H1 (cell line): ENCODE data around the gene RGP1. TPM values are rescaled to one million over a fixed set of nuclear protein-coding genes. Genes with fewer than 3 reads are reported as not detected.

Source experiments
- CTCF ChIA-PET: fragments of 300-600 bp; sonication (Branson Sonifier 250); formaldehyde crosslinking; loops from one replicate; lab custom pipeline; 2021; ENCODE audit not compliant: partially characterized antibody; lab: Charles Lee
- POLR2A ChIA-PET: fragments of 300-600 bp; sonication (Branson Sonifier 250); formaldehyde crosslinking; loops from one replicate; lab custom pipeline; 2021; ENCODE audit warnings: inconsistent platforms; ENCODE audit not compliant: partially characterized antibody; lab: Charles Lee
- DNase-seq, 2 experiments: peaks; one replicate each; pipeline versions ENCODE4 v3.0.0 to v3.0.0-alpha.2; 2010 to 2022; ENCODE audit warnings: low spot score in 2 of 2, low read depth in 1 of 2, mixed read lengths in 1 of 2
- FAIRE-seq: peaks from 2 replicates; lab custom pipeline; 2011; peaks lifted over from hg19 to GRCh38; lab: Jason Lieb, UNC
- H2AFZ ChIP-seq: 2 replicates; pipeline ENCODE4 v1.8.1; 2012; ENCODE audit warnings: low read length, inconsistent platforms
- H2AK5ac ChIP-seq: 2 replicates; pipeline ENCODE4 v1.6.1; 2013; ENCODE audit warnings: low read depth, low read length
- H2BK120ac ChIP-seq: replicated peaks from 2 replicates; pipeline ENCODE3; 2013; ENCODE audit warnings: low read depth, low read length, inconsistent platforms
- H2BK12ac ChIP-seq: 2 replicates; pipeline ENCODE4 v1.6.1; 2013; ENCODE audit warnings: low read depth, low read length
- H2BK15ac ChIP-seq: 2 replicates; pipeline ENCODE4 v1.6.1; 2013; ENCODE audit warnings: low read length
- H2BK20ac ChIP-seq: 2 replicates; pipeline ENCODE4 v1.6.1; 2013; ENCODE audit warnings: low read length
- H2BK5ac ChIP-seq: 2 replicates; pipeline ENCODE4 v1.6.1; 2013; ENCODE audit warnings: low read depth, low read length
- H3K14ac ChIP-seq: 2 replicates; pipeline ENCODE4 v1.6.1; 2013; ENCODE audit warnings: inconsistent platforms; ENCODE audit not compliant: insufficient read length
- H3K18ac ChIP-seq: 2 replicates; pipeline ENCODE4 v1.6.1; 2013; ENCODE audit warnings: low read length; ENCODE audit errors: extremely low read depth
- H3K23ac ChIP-seq: 2 replicates; pipeline ENCODE4 v1.6.1; 2013; ENCODE audit warnings: inconsistent platforms; ENCODE audit not compliant: insufficient read length
- H3K23me2 ChIP-seq: 2 replicates; pipeline ENCODE4 v1.6.1; 2013; ENCODE audit warnings: low read depth, low read length
- H3K27ac ChIP-seq: 2 replicates; pipeline ENCODE4 v1.6.1; 2011; ENCODE audit warnings: low read depth, low read length, inconsistent platforms
- H3K27me3 ChIP-seq, 4 experiments: replicated peaks in 1 of 4; 1 replicate in 1 of 4; 2 replicates in 3 of 4; pipeline versions ENCODE4 v1.6.1 to v1.8.1; 2011 to 2013; ENCODE audit warnings: low read length in 3 of 4, mild to moderate bottlenecking in 3 of 4, inconsistent platforms in 2 of 4, mixed read lengths in 2 of 4, moderate library complexity in 1 of 4; ENCODE audit not compliant: control insufficient read depth in 3 of 4, insufficient read depth in 3 of 4; ENCODE audit errors: extremely low read depth in 1 of 4
- H3K36me3 ChIP-seq, 4 experiments: 2 replicates each; pipeline versions ENCODE4 v1.6.1 to v1.8.1; 2011 to 2013; ENCODE audit warnings: mild to moderate bottlenecking in 4 of 4, low read length in 3 of 4, moderate library complexity in 2 of 4, control low read depth in 1 of 4, inconsistent platforms in 1 of 4; ENCODE audit not compliant: insufficient read depth in 4 of 4, control insufficient read depth in 2 of 4
- H3K4ac ChIP-seq: replicated peaks from 2 replicates; pipeline ENCODE3; 2013; ENCODE audit warnings: low read length, low read depth, mixed read lengths, inconsistent platforms; ENCODE audit not compliant: insufficient read length
- H3K4me1 ChIP-seq, 4 experiments: replicated peaks in 1 of 4; 1 replicate in 1 of 4; 2 replicates in 3 of 4; pipeline versions ENCODE4 v1.6.1 to v1.8.1; 2011 to 2013; ENCODE audit warnings: low read length in 3 of 4, inconsistent platforms in 2 of 4, mixed read lengths in 1 of 4; ENCODE audit not compliant: insufficient read depth in 4 of 4, control insufficient read depth in 3 of 4
- H3K4me2 ChIP-seq, 2 experiments: 2 replicates each; pipeline versions ENCODE4 v1.6.1 to v1.8.1; 2011 to 2013; ENCODE audit warnings: low read depth in 2 of 2, low read length in 2 of 2, control low read depth in 1 of 2, inconsistent platforms in 1 of 2, mild to moderate bottlenecking in 1 of 2; ENCODE audit not compliant: insufficient read depth in 1 of 2
- H3K4me3 ChIP-seq, 4 experiments: fragments of 200-600, 300-600 bp in 1 of 4; sonication (generic), shearing (Covaris generic), sonication (Bioruptor Twin) in 1 of 4; 2 replicates each; pipeline versions ENCODE4 v1.5.1 to v1.8.1; 2011 to 2016; ENCODE audit warnings: low read length in 4 of 4, low read depth in 3 of 4, control low read depth in 2 of 4, inconsistent platforms in 2 of 4, mild to moderate bottlenecking in 2 of 4, mixed read lengths in 1 of 4, moderate library complexity in 1 of 4; ENCODE audit not compliant: insufficient read depth in 2 of 4; ENCODE audit errors: extremely low read depth in 1 of 4
- H3K56ac ChIP-seq: replicated peaks from 2 replicates; pipeline ENCODE3; 2013; ENCODE audit warnings: low read depth, mild to moderate bottlenecking, mixed read lengths, low read length, inconsistent platforms; ENCODE audit not compliant: insufficient read length
- H3K79me1 ChIP-seq: 2 replicates; pipeline ENCODE4 v1.6.1; 2013; ENCODE audit warnings: low read depth, low read length, control low read depth
- H3K79me2 ChIP-seq, 2 experiments: 2 replicates each; pipeline versions ENCODE4 v1.6.1 to v1.8.1; 2012 to 2013; ENCODE audit warnings: low read length in 2 of 2, mild to moderate bottlenecking in 2 of 2, inconsistent platforms in 1 of 2; ENCODE audit not compliant: insufficient read depth in 2 of 2, control insufficient read depth in 1 of 2
- H3K9ac ChIP-seq, 4 experiments: replicated peaks in 1 of 4; 1 replicate in 1 of 4; 2 replicates in 3 of 4; pipeline versions ENCODE4 v1.6.1 to v1.8.1; 2011 to 2013; ENCODE audit warnings: low read depth in 3 of 4, low read length in 3 of 4, control low read depth in 2 of 4, mild to moderate bottlenecking in 2 of 4, moderate library complexity in 2 of 4, inconsistent platforms in 1 of 4; ENCODE audit errors: extremely low read depth in 1 of 4
- H3K9me3 ChIP-seq, 2 experiments: 2 replicates each; pipeline versions ENCODE4 v1.6.1 to v1.8.1; 2012 to 2013; ENCODE audit warnings: mild to moderate bottlenecking in 2 of 2, moderate library complexity in 2 of 2, control low read depth in 1 of 2, inconsistent platforms in 1 of 2, low read depth in 1 of 2, low read length in 1 of 2, mixed read lengths in 1 of 2; ENCODE audit not compliant: insufficient read depth in 2 of 2
- H4K20me1 ChIP-seq, 2 experiments: replicated peaks in 1 of 2; 2 replicates each; pipeline versions ENCODE3 to v1.8.1; 2011 to 2013; ENCODE audit warnings: inconsistent platforms in 2 of 2, low read length in 2 of 2, mild to moderate bottlenecking in 1 of 2; ENCODE audit not compliant: insufficient read depth in 2 of 2, control insufficient read depth in 1 of 2
- H4K5ac ChIP-seq: 2 replicates; pipeline ENCODE4 v1.6.1; 2013; ENCODE audit warnings: low read length, low read depth, mixed read lengths, inconsistent platforms; ENCODE audit not compliant: insufficient read length
- H4K8ac ChIP-seq: 2 replicates; pipeline ENCODE4 v1.8.0; 2013; ENCODE audit warnings: mild to moderate bottlenecking, moderate library complexity, low read length, inconsistent platforms; ENCODE audit not compliant: insufficient read depth; ENCODE audit errors: extremely low read depth
- H4K91ac ChIP-seq: replicated peaks from 2 replicates; pipeline ENCODE3; 2013; ENCODE audit warnings: low read length, mixed read lengths, inconsistent platforms; ENCODE audit not compliant: insufficient read length
- CHD1 ChIP-seq: IDR thresholded peaks from 2 replicates; pipeline ENCODE4 v1.6.1; 2012; ENCODE audit warnings: low read depth, low read length, improper control_type of control experiment
- GTF2F1 ChIP-seq: IDR thresholded peaks from 2 replicates; pipeline ENCODE4 v1.6.1; 2012; ENCODE audit warnings: low read depth, low read length, improper control_type of control experiment, borderline replicate concordance
- HDAC2 ChIP-seq, 2 experiments: fragments of 300-600 bp in 1 of 2; sonication (generic) in 1 of 2; IDR thresholded peaks; 2 replicates each; pipeline ENCODE4 v1.6.1; 2011 to 2012; ENCODE audit warnings: low read depth in 2 of 2, low read length in 2 of 2, mild to moderate bottlenecking in 2 of 2, moderate library complexity in 2 of 2, borderline replicate concordance in 1 of 2, inconsistent platforms in 1 of 2
- PHF8 ChIP-seq: fragments of 200-600 bp; sonication (generic); conservative IDR thresholded peaks from 2 replicates; pipeline ENCODE4 v1.7.1; 2012; ENCODE audit warnings: low read depth, mild to moderate bottlenecking, inconsistent platforms, low read length, moderate library complexity
- SIRT6 ChIP-seq: IDR thresholded peaks from one replicate; pipeline ENCODE4 v1.7.1; 2012; ENCODE audit warnings: low read length, inconsistent platforms
- TEAD4 ChIP-seq: IDR thresholded peaks from 2 replicates; pipeline ENCODE4 v1.6.1; 2012; ENCODE audit warnings: low read depth, low read length, inconsistent platforms, mixed read lengths
- USF2 ChIP-seq: IDR thresholded peaks from 2 replicates; pipeline ENCODE4 v1.6.1; 2011; ENCODE audit warnings: low read length, improper control_type of control experiment
- WGBS, 2 experiments: shearing (Covaris generic) in 1 of 2; methylation state at CpG; one replicate each; pipeline versions ENCODE4 v1.1.6 to v1.1.7; 2013 to 2015; ENCODE audit warnings: low lambda C conversion rate in 2 of 2, mixed read lengths in 2 of 2, inconsistent platforms in 1 of 2, low coverage in 1 of 2, missing lambda C conversion rate in 1 of 2; ENCODE audit not compliant: insufficient replicate concordance in 2 of 2, insufficient coverage in 1 of 2, insufficient read length in 1 of 2; ENCODE audit errors: extremely low coverage in 1 of 2, missing lambda C conversion rate in 1 of 2; 5-methylcytosine and 5-hydroxymethylcytosine counted together
- polyA plus RNA-seq, 7 experiments: library from polyadenylated mRNA; depleted of rRNA in 3 of 7; stranded (reverse) in 5 of 7; unstranded in 2 of 7; fragments of >200 nt in 5 of 7; fragments of 200-250 nt in 2 of 7; gene quantifications; 1 replicate in 5 of 7; 2 replicates in 1 of 7; 4 replicates in 1 of 7; pipeline versions ENCODE4 v1.2.1 to v1.2.3, GENCODE V29; 2011 to 2013; ENCODE audit warnings: missing spikeins in 2 of 7, mixed read lengths in 2 of 7
- total RNA-seq: library from RNA; stranded (reverse); fragmentation: NEBNext Ultra II Directional; extraction: Animal tissue kit (Norgen Biotek cat#: 25700); gene quantifications from 2 replicates; pipeline ENCODE4 v1.2.1, GENCODE V29; 2021

Gene RGP1
- total and polyA plus RNA-seq, 2 of the 8 experiments (the other 6 are each of a cell fraction or from before 2014, with no cell fraction given): 11.8 to 22.7 TPM

- 97% methylated on average over 8 of the region's 8 CpGs; no CpG with 5 or more reads in 1 of the 2 experiments for WGBS, 2 experiments
- H4K20me1 ChIP-seq: peaks cover 15 to 38% of the 10 kb centered on the region in 2 experiments
- CTCF ChIA-PET: interaction anchor here (0.7 to 7.2 kb wide), 9 partner anchors 8 to 83 kb away, joined by 3 to 87 read pairs (median 4); partner anchors contain the start of genes CREB3 and TLN1
Measured at GRCh38 chr9:35743880-35744518, 5.1 kb upstream of the RGP1 start.

More at GRCh38 chr9:35743880-35744518, 5.1 kb upstream of the RGP1 start:
- H3K79me2 ChIP-seq: peaks cover 21 to 39% of the 10 kb centered on the region in 2 experiments
- H2AFZ ChIP-seq: no peak overlapping the region
- H2BK20ac ChIP-seq: no peak overlapping the region
- TF ChIP-seq CHD1 (no peak), USF2 (no peak), GTF2F1 (no peak), SIRT6 (no peak), PHF8 (no peak), TEAD4 (no peak), HDAC2 (IDR thresholded peaks at IDR 0.05; ENCODE audit: borderline replicate concordance in 1 of 2, low read depth in 2 of 2, low read length in 2 of 2) (no peak)
- no peak overlapping the region for H3K23ac ChIP-seq
- H4K8ac ChIP-seq: no peak overlapping the region
- no peak overlapping the region for H2BK120ac ChIP-seq
- DNase-seq (no peak), FAIRE-seq (no peak)
- no peak overlapping the region for H3K4me2 ChIP-seq
- H3K9me3 ChIP-seq: no peaks in the 10 kb centered on the region
- H3K27me3 ChIP-seq: no peaks in the 10 kb centered on the region
- no peak overlapping the region for H2AK5ac ChIP-seq
- peaks cover 0 to 13% (median 3%) of the 10 kb centered on the region in 4 experiments; a peak in 4 of 7 replicates for H3K4me1 ChIP-seq
- H3K23me2 ChIP-seq: peaks cover 7% of the 10 kb centered on the region
- H2BK5ac ChIP-seq: no peak overlapping the region
- POLR2A ChIA-PET: interaction anchor here (0.9 to 7.0 kb wide), 4 partner anchors 12 to 50 kb away, joined by 3 to 59 read pairs (median 3); partner anchors contain the start of genes CREB3 and TLN1
- no peak overlapping the region for H3K14ac ChIP-seq
- H2BK12ac ChIP-seq: no peak overlapping the region
- no peak overlapping the region for H4K91ac ChIP-seq
- H3K9ac ChIP-seq: no peak overlapping the region
- no peak overlapping the region for H3K56ac ChIP-seq
- no peak overlapping the region for H3K18ac ChIP-seq
- H2BK15ac ChIP-seq: no peak overlapping the region
- H3K4me3 ChIP-seq: no peak overlapping the region
- peaks cover 11% of the 10 kb centered on the region; the same call in 1 of the 2 replicates for H3K79me1 ChIP-seq
- no peak overlapping the region for H3K27ac ChIP-seq
- H4K5ac ChIP-seq: no peak overlapping the region
- H3K4ac ChIP-seq: no peak overlapping the region
- peaks cover 17 to 54% (median 44%) of the 10 kb centered on the region in 4 experiments; a peak in 7 of 8 replicates for H3K36me3 ChIP-seq
